ENCODE results near the gene ERCC6L2.

ERCC6L2 gene

DNA sequence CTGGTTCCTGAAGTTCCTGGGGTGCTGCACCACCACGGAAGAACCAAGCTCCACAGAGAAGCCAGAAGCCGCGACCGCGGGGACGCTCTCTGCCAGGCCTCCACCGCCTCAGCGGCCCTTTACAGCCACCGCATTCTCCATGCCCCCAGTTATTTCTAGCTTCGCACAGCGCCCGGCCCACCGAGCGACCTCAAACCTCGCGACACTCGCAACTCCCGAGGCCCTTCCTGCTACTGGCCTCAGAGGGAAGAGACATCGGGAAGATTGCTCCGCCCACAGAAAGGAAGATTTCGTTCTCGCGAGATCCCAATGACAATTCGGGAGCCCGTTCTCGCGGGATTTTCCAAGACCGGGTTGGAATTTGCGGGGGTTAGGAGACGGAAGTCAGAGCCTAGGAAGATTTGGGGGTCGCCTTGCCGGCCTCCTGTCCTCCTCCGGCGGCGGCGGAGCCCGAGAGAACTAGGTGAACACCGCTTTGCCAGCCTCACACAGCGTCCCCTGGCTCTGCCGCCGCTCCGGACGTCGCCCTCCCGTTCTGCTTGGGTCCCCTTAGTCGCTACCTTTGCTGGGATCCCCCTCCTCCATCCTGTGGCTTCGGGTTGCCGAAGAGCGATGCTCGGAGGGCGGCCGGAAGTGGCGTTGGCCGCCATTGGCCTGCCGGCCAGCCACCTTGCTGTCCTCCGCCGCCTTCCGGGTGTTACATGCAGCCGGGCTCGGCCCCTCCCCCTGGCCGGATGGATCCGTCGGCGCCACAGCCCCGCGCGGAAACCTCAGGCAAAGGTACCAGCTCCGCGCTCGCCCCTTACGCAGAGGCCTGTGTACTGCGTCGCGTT, at the start of gene ERCC6L2:
ERCC6L2 (plus strand) TSS at position 387 of the 833 bp plus-strand sequence; CDS start at position 735, 348 bp downstream.
- DNase-seq, result peak; percentile 90

GRCh38 chr9:95826183-95826838, 49.2 kb upstream of the ERCC6L2 start:
- DNase-seq, result no peak

DNA sequence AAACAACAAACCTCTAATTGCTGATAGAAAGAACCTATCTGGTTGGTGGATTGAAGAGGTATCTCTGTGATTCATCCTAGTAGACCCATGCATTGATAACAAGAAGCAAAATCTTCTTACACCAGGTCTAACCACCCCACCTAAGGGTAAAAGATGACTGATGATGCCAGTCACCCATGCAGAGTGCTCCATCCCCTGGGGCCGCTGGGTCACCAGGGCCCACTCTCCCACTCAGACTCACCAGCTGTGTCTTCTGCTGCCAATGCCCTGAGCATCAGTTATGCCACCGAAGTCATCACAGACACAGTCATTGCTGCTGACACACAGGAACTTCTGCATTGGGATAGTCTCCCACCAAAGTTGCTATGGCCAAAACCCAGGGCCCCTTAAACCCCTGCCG, 44.7 kb upstream of the ERCC6L2 start:
- DNase-seq, result no peak

DNA sequence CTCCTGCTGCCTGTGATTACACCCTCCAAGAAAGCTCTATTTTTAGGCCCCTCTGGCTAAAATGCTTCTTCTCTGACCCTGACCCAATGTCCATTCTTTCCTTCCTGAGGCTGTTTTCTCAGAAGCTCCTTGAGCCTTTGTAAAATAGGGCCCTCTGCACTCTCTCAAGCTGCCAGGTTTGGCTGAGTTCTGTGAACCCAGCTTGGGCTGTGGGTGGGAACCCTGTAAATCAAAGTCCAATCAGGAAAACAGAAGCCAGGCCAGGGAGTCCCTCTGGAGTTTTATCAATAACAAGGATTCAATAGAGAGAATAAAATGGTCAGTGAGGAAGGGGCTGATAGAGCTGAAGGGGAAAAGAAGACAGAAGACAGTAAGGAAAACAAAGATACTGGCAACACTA, 43.7 kb upstream of the ERCC6L2 start:
- DNase-seq, result no peak

- no peak for DNase-seq
Observed at GRCh38 chr9:95833546-95834178, 41.8 kb upstream of the ERCC6L2 start.

DNA sequence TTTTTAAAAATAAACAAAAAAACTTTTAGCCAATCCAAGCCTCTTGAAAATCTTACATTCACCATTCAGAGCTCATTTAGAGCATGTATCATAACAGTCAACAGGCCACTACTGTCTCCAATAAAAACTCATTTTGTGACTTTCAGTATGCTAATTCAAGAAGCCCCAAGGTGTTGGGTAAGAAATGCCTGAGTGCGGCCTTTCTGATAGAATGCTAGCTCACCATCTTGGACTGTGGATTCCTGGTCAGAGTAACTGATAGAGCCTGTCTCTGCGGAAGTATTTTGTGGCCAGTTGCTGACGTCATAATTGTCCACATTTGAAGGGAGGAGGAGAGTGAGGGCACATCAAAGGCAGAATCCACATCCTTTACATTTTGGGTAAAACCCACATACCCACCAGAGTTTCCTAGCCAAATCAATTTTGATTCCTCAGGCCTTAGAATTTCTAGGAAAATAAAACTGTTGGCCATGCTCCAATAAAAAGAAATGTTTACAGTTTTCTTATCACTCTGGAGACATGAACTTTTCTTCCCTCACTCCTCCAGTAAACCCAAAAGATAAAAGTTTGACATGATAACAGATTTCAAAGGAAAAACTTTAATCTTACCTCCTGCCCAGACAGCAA, 41.1 kb upstream of the ERCC6L2 start:
- no peak for DNase-seq

- DNase-seq, result no peak
Observed at GRCh38 chr9:95835393-95835792, 40.1 kb upstream of the ERCC6L2 start.

- DNase-seq, result no peak
Observed at GRCh38 chr9:95836072-95836471, 39.4 kb upstream of the ERCC6L2 start.

DNA sequence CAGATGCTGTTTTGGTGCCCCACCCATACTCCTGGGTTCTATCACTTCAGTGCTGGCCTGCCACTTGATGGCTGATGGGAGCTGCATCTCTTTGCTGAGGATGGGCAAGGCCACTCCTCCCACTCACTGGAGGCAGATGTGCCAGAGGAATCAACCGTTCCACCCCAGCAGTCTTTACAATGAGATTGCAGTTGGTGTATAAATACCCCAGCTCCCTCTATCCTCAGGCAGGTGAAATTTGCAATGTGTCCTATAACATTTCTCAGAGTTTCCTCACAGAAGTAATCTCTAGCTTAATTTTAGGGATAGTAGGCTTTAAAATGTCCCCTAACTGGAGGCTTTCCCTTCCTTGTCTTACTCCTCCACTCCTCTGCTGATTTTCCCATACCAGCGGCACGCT, 36.5 kb upstream of the ERCC6L2 start:
- DNase-seq, result no peak

- DNase-seq, result no peak
Observed at GRCh38 chr9:95840074-95840473, 35.4 kb upstream of the ERCC6L2 start.

DNA sequence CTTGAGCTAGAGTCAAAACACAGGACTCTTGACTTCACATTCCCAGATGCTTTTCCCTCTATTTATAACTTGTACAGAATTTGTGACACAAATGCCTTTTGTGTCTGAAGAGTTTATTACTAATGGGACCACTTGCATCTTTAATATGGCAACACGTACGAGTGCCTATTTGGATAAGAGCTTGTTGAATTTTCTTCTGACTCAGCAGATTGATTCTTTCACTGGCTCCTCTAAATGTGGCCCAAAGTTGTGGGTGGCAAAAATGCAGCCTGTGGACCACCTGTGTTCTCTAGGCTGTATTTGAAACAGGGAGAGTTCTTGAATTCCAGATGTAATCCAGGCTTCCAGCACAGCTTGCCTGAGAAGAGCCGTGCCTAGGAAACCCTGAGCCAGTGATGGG, 34.1 kb upstream of the ERCC6L2 start:
- no peak for DNase-seq

- DNase-seq, result no peak
Observed at GRCh38 chr9:95845751-95846150, 29.7 kb upstream of the ERCC6L2 start.

DNA sequence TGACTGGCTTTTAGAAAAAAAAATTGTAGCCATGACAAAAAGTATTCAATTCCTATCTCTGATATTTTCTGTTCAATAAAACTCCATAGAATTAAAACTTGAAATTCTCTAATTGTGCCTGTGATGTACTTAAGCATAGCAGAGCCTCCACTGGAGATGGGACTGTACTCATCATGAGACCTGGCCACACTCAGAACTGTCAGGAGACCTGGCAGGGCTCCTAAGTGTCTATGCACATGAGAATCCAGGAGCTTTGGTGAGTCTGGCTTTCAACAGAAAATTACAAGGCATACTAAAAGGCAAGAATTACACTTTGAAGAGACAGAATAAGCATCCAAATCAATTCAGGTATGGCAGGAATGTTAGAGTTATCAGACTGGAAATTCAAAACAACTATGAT, 26.7 kb upstream of the ERCC6L2 start:
- no peak for DNase-seq

DNA sequence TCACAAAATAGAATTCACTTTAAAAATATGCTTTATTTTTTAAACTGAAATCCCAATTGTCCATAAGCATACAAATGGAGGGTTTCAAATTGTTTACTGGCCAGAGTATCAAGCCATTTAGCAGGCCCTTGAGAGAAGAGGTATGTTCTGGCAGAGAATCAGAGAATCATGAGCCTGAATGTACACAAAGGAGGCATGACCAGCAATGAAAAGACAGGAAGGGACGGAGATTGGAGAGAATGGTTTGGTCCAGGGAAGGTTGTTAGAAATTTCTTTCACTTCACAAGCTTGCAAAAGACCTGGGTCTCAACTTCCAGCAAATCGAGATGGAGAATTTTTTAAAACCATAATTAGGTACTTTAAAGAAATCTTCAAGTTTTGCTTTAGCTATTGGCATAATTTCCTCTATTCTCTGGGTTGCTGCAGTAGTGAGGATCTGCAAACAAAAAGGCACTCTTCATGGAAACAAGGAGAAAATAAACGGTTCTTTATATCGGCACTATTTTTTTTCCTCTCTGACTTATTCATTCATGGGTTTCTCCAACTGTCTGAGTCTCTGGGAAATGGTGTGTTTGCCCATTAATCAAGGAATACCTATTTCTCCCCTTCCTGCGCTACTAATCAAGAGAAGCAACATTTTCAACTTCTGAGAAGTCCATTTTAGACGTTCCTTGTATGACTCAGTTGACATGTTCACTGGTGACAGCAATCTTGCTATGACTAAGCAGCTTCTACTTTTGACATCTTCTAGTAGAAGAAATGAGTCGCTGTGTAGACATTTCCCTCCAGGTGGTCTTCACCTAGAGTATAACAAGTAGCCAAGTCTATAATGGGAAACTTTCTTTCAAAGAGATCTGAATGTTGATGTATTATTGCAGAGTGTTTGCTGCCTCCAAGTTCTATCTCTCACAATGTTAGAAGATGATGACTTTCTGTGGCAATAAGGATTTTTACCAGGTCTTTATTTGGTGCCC, 23.1 kb upstream of the ERCC6L2 start:
- DNase-seq, result peak; percentile 92

GRCh38 chr9:95854386-95855020, 21.0 kb upstream of the ERCC6L2 start:
- DNase-seq, result no peak

DNA sequence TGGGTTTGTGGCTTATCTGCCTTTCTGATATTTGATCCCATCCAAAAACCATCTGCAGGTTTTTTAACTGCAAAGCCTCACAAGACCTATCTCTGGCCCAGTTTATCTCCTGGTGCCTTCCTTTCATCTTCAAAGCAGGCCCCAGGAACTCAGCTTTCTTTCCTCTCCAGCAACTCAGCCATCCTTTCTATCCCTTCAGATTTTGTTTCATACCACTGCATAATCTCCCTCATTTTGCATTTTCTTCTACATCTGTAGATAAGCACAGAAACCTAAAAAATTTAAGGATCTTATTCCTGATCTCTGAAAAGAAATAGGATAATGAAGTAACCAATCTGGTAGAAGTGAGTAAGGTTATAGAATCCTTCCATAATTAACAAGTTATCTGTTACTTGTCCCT, 19.5 kb upstream of the ERCC6L2 start:
- no peak for DNase-seq

DNA sequence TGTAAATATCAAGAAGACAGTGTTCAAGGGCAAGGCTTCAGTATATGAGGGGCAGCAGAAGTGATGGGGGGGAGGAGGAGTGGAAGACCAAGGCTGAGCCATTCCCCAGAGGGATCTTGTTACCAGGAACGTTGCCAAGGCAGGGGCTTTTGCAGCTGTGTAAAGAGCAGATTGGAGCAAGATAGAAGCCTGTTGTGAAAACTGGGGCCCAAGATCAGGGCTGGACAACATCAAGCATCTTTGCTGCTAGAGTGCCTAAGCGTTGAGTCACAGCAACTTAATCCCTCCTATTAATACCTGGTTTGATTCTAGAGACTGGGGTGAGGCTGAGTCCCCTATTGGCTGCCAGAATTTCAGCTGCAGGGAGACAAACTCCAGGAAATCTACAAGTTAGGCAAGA, 18.4 kb upstream of the ERCC6L2 start:
- no peak for DNase-seq

GRCh38 chr9:95857896-95858295, 17.6 kb upstream of the ERCC6L2 start:
- DNase-seq, result no peak

DNA sequence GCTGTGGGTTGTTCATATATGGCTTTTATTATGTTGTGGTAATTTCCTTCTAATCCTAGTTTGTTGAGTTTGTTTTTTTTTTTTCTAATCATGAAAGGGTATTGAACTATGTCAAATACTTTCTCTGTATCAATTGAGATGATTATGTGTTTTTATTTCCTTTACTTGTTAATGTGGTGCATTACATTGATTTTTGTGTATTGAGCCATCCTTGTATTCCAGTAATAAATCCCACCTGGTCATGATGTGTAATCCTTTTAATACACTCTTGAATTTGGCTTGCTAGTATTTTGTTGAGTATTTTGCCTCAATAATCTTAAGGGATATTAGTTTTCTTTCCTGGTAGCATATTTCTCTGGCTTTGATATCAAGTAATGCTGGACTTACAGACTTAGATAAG, 13.1 kb upstream of the ERCC6L2 start:
- no peak for DNase-seq

GRCh38 chr9:95864852-95865580, 10.5 kb upstream of the ERCC6L2 start:
- DNase-seq, result no peak

- no peak for DNase-seq
Observed at GRCh38 chr9:95870352-95870751, 5.1 kb upstream of the ERCC6L2 start.
